GM21423 (cell line): ENCODE data around the gene LPO.

ENCODE experiments used
- ATAC-seq: cut with Tn5 transposase; IDR thresholded peaks from one replicate; pipeline ENCODE4 v1.9.1; 2021; ENCODE audit warnings: mild to moderate bottlenecking, moderate library complexity; ENCODE audit not compliant: unreplicated experiment

The LPO gene

DNA sequence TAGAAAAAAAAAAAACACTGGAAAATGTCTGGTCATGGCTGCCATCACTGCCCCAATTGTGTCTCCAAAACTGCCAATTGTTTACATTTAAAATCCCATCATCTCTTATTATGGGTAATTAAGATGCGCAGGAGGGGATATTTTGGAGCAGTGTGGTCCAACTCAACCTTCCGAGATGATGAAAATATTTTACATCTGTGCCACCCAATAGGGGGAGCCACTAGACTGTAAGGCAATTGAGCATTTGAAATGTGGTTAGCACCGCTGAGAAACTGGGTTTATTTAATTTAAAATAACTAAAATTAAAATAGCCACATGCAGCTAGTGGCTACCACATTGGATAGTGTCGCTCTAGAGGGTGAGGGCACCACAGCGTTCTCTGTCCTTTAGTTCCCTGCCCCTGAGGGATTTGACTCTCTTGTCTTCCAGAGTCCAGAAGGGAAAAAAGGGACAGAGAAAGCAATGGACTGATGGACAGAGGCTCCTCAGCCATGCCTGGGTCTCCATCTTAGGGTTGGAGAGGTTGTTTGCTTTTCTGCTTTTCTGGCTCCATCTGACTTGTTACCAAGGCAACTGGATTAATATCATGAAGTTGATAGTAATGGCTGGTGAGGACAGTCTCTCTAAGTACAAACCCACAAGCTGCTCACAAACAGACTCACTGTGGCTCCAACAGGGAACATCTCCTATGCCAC, 38.9 kb downstream of the LPO start:
- ATAC-seq = no peak

DNA sequence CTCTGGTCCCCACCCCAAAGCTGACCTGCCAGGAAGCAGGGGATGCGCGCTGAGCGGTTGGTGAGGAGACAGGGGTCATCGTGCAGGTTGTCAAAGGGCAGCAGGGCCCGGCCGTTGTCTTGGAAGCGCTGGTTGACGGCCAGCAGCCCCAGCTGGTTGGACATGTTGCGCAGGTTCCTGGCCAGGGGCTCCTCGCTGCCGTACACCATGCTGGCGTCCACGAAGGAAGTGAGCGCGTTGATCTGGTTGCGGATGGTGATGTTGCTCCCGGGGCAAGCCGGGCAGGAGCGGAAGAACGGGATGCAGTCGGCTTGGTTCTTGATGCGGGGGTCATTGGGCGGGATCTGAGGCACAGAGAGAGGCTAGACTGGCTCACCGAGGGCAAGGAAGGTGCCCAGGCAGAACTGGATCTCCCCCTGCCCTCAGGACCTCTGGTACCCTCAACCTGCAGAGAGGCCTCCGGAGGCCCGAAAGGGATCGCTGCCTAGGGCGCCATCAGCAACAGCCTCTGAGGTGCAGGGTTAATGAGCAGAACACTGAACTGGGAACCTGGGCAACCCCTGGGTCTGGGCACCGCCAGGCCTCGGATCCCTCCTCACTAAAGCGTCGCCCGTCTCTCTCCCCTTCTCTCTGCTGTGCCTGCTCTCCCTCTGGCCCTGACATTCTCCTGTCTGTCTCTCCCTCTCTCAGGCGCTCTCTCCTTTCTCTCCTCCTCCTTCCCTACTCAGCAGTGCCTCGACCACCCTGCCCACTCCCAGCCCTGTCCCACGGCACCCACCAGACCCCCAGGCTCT, 39.6 kb downstream of the LPO start:
- no peak for ATAC-seq

DNA sequence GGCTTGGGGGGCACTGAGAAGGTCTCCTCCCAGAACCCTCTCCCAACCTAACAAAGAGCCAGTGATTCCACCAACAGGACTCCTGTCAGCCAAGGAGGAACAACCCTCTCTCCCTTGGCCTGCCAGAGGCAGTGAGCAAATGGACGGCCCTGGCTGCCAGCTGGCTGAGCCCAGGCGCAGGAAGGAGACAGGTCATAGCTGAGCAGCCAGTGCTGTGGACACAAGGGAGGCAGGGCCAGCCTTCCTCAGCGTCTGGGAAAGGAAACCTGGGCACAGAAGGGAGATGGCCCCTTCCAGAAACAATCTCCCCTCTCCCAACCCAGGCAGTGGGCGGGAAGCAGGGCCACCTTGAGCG, 40.3 kb downstream of the LPO start:
- ATAC-seq = no peak

DNA sequence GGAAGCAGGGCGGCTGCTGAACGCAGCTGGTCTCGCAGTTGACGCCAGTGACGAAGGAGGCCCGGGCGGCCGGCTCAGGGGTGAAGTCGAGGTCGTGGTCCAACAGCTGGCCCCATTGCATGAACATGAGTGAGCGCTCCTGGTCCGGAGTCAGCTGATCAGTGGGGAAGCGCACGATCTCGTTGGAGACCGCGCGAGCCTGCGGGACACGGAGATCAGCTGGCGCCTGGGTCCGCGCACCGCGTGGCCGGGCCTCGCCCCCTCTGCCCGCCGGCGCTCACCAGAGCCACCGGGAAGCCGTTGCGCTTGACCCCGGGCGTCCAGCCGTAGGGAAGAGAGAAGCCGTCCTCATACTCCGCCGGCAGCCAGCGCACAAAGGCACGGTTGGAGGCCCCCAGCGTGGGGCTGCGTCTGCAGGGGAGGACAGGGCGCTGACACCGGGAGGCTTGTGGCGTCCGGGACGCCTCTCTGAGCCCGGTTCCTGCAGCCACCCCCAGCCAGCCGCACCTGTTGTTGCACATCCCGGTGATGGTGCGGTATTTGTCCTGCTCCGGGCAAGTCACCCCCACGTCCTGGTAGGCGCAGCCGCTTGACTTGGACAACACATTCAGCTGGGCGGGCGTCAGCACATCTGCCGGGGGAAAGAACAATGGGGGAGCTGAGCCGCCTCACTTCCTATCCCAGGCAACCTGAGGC, 40.8 kb downstream of the LPO start:
- ATAC-seq = no peak

DNA sequence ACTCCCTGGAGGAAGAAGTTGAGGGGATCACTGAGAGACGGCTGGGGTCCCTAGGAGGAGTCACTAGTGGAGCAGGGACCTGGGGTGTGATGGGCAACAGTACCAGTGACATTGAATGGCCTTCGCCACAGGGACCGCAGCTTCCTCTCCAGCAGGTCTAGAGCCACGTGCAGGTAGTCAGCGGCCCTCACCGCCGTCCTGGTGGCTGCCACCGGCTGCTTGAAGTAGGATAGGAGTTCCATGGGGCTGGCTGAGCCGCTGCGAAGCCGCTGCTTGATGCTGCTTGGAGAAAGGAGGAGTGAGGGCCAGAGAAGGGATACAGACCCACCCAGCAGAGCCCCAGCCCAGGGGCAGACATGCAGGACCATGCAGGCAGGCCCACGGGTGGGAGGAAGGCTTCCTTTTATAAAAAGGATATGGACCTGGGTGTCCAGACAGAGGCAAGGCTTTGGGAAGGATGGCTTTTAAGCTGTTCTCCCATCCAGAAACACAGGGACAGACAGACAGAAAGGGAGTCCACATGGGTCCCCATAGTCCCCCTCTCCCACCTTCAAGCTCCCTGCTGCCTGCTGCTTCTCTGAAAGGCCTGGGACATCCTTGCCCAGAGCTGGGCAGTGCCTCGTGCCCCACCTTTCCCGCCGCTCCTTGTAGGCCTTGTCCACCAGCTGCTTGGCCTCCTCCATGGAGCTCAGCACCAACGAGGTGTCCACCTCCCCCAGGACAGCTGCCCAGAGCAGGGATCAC, 41.5 kb downstream of the LPO start:
- ATAC-seq = no peak

DNA sequence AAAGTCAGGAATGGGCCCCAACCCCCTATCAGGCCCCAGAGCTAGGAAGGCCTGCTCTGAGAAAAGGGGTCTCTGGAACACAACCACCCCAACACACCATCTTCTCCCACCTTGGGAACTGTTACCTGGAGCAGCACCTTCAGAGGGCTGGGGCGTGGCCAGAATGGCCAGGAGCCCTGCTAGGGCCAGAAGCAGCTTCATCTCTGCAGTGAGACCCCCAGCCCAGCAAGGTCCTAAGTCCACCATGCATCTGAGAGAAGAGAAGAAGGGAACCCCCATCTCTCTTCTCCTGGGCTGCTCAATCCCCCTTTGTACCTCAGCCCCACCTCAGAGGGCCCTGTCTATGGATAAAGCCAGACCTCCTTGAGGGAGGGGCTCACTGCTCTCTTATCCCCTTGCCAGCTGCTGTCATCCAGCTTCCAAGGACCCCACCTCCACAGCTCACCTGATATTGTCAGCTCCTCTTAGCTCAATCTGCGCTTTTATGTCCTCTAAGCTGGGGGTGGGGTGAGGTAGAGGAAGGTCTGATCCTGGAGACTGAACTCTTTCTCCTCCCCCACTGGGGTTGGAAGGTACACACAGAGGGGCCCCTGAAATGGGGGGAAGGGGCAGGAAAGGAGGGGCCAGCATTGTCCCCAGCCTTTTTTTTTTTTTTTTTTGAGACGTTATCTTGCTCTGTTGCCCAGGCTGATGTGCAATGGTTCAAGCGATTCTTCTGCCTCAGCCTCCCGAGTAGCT, 42.3 kb downstream of the LPO start, which contains the start of gene MPO:
MPO (minus strand) TSS at position 456 of the 738 bp plus-strand sequence; CDS start at position 279, 177 bp downstream.
- ATAC-seq = no peak

DNA sequence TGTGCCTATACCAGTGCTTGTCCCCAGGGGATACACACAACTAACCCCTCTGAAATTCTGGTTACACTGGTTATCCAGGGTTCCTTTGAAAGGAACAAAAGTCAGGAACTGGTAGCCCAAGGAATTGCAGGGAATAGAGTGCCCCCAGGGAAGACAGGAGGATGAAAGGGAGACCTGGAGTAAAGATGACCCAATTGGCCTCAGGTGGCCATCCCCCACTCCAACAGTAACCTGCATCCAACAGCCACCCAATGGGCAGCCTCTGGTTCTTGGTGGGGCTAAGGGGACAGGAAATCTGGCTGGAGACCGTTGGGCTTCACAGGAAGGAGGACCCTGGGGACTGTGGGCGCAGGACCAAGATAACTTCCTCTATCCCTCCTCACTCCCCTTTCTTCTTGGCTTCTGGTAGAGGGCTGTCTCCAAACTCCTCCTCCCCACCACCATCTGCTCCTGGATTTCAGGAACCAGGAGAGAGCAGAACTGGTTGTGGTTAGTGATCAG, 43.2 kb downstream of the LPO start:
- ATAC-seq = no peak

DNA sequence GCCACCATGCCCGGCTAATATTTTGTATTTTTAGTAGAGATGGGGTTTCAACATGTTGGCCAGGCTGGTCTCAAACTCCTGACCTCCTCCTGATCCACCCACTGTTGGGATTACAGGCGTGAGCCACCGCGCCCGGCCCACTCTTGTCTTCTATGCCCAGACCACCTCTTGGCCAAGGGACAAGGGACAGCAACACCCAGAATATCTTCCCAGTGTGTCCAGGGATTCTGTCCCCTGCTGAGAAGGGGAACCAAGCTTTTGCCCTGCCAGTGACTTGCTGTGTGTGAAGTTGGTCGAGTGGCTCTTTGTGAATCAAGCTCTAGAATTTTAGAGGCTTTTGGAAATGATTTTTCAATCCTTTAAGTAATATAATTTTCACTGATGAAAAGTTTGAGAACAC, 44.1 kb downstream of the LPO start:
- no peak for ATAC-seq

DNA sequence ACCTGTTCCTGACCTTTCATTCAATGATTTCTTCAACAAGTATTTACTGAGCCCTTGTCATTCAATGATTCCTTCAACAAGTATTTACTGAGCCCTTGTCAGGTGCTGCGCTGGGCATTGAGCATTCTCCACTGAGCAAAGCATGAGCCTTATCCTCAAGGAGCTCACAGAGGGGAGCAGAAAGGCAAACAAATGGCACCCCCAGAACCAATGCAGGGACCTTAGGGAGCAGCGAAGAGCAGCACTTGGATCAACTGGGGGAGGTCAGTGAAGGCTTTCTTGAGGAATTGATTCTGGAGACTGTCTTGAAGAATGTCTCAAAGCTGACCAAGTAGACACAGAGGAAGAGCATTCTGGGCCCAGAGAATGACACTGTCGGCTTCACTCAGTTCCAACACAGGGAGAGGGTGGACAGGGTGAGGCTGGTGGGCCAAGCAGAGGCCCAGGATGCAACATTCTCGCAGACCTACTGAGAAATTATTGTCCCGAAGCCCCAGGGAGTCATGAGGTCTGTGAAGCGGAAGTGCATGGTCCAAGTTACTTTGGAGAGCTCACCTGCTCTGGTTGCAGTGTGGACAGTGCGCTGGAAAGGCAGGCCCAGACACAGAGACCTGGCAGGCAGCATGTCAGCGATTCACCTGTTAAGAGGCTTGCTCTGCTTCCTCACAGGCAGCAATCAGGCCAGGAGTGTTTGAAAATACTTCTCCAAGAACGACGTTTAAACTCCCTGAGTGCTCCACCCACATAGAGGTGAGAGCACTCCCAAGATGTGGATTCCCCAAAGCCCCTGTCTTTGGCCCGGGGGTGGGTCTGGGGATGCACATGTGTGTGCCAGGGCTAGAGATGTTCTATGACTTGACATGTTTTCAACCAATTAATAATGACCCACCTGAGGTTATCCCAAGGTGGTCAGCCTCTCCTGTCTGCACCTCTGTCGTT, 45.6 kb downstream of the LPO start:
- no peak for ATAC-seq

DNA sequence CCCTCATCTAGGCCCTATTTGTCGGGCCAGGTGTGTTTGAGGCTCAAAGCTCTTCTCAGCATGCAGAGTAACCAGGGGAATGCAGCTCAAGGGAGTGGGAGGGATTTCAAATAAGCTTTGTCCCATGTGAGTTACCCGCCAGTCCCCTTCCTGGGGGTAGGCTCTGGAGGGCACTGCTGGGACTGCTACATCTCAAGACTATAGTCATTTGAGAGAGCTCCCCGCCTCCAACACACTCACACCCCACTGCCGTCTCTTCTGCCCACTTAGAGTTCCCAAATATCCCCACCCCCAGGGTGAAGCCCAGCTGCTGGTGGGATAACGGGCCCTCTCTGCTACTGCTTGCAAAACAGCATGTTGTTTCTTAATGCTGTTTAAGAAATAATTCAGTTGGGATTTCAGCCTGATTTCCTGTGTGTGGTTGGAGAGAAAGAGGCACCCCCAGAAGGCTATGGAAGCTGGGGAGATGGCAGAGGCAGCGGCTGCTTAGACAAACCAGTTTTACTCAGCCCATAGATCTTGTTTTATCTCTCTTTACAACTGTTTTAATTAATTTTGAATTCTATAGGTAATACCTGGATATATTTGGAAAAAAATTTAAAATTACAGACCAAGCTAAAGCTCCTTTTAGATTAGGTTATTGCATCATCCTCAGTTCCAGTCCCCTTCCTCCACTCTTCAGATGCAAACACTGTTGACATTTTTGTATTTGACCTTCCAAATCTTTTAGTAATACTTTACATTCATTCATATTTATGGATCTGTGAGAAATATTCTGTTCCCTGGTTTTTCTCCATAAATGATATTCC, 46.4 kb downstream of the LPO start:
- ATAC-seq = no peak

DNA sequence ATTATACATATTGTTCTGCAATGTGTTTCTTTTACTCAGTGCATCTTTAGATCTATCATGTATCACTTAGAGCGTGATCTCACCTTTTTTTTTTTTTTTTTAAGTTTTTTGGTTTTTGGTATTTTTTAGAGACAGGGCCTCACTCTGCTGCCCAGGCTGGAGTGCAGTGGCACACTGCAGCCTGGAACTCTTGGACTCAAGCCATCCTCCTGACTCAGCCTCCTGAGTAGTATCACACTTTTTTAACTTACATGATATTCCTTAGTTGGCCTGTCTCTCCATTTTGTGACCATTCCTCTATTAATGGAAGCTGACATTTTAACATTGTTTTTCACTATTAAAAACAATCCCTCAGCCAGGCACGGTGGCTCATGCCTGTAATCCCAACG, 47.0 kb downstream of the LPO start:
- no peak for ATAC-seq

DNA sequence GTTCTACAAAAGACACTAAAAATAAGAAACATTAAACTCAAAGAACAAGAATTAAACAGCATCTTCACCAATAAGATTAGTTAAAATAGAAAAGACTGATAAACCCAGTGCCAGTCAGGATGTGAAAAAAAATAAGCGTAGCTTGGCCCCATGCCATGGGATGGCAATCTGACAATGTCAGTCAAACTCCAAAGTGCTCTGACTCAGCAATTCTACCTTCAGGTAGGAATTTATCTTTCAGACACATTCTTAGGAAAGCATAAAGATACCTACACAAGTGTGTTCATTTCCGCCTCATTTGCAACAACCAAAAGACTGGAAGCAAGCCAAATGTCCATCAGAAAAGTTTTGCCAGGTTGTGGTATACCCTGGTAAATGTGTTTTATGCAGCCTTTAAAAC, 51.5 kb downstream of the LPO start:
- no peak for ATAC-seq

DNA sequence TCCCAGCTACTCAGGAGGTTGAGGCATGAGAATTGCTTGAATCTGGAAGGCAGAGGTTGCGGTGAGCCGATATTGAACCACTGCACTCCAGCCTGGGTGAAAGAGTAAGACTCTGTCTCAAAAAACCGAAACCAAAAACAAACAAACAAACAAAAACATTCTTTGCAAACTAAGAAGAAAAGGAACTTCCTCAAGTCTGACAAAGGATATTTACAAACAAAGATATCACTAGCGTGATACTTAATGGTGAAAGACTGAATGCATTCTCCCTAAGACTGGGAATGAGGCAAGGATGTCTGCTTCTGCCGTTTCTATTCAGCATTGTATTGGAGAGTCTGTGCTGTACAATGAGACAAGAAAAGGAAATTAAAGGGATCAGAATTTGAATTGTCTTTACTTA, 52.9 kb downstream of the LPO start:
- no peak for ATAC-seq

DNA sequence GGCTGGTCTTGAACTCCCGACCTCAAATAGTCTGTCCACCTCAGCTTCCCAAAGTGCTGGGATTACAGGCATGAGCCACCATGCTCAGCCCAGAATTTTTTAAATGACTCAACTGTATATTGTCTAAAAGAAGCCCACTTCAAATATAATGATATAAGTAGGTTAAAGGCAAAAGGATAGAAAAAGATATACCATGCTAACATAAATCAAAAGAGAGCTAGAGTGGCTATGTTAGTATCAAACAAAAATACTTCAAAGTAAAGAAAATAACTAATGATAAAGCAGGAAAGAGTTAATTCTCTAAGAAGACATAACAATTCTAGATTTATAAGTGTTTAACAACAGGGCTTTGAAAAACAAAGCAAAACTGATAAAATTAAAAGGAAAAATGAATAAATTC, 55.6 kb downstream of the LPO start:
- ATAC-seq = no peak

DNA sequence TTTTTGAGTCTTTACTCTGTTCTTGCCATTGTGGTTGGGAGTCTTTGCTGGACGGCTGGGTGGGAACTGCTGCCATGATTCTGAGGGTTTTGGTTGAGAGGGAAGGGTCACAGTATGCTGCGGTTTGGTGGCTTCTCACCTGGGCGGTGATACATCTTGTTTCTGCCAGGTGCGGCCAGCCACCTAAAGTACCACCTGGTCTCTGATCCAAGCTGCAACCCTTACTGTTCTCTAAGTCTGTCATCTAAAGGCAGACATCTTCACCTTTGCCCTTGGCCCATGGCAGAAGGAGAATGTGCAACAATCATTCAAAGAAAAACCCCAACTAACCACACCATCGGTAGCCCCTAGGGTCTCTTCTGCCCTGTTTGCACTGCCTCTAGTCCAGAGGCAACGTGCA, 62.0 kb downstream of the LPO start:
- no peak for ATAC-seq

DNA sequence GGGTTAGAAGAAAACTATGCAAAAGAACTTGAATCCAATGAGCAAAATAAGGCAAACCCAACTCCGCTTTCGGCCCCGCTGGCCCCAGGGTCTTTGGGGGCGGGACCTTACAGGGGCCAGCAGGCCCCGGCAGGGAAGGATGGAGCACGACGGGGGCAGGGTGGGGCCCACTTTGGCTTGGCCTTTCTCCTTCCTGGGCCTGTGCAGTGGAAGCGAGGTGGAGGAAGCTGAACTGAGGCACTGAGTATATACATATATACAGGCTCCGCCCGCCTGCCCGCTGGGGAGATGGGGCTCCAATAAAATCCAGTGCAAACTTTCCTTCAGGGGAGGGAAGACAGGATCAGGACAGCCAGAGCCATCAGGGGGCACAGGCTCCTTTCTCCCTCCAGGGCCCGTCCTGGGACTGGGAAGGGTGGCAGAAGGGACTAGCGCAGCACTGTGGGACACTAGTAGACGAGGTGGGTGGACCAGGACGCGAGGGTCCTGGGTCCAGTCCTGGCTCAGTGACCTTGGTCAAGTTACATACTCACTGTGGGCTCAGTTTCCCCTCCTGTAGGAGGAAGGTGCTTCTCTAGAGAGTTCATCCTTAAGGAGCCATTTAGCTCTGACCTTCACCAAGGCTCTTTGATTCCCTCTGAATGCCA, 63.2 kb downstream of the LPO start:
- no peak for ATAC-seq

DNA sequence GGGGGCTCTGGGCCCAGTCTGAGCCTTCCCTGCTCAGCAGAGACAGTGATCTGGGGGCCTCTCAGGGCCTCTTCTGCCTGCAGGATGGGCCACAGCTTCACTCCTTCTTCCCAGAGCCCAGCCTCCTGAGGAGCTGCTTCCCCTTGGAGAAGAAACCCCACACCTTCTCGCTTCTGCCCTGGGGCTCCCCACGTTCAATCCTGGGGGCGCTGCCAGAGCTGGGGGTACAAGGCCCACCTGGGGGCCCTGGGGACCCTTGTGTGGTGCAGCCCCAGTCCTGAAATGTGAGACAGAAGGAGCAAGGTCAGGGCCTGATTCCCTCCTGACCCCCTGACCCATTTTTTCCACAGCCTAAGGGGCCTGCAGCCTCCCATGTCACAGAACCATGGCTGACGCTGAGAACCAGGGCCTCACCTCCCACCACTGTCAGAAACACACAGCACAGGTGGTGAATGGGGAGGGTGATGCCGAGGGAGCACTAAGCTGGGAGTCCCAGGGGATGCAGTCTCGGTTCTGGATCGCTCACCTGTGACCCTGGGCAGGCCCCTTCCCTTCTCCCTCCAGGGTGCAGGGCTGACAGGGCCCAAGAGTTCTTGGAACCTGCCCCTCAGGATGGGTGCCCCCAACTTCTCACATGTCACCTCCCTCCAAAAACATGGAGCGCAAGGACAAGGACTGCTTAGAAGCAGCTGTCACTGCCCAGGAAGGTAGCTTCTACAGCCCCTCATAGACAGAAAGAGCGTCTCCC, 64.0 kb downstream of the LPO start:
- no peak for ATAC-seq
